LHCN-M2 (cell line): Measurements from ENCODE around the gene DMRTA2. TPM values are rescaled to one million over a fixed set of nuclear protein-coding genes. Genes with fewer than 3 reads are reported as not detected.

ENCODE experiments used
- DNase-seq: peaks from one replicate; pipeline ENCODE4 v3.0.0-alpha.2; 2012; ENCODE audit warnings: low read depth
- total RNA-seq: library from RNA; depleted of rRNA; stranded (reverse); fragments of >200 nt; gene quantifications from 2 replicates; pipeline ENCODE4 v1.2.3, GENCODE V29; 2014

The DMRTA2 gene
- total RNA-seq, 1 experiment from 2014 or later, result not detected

DNA sequence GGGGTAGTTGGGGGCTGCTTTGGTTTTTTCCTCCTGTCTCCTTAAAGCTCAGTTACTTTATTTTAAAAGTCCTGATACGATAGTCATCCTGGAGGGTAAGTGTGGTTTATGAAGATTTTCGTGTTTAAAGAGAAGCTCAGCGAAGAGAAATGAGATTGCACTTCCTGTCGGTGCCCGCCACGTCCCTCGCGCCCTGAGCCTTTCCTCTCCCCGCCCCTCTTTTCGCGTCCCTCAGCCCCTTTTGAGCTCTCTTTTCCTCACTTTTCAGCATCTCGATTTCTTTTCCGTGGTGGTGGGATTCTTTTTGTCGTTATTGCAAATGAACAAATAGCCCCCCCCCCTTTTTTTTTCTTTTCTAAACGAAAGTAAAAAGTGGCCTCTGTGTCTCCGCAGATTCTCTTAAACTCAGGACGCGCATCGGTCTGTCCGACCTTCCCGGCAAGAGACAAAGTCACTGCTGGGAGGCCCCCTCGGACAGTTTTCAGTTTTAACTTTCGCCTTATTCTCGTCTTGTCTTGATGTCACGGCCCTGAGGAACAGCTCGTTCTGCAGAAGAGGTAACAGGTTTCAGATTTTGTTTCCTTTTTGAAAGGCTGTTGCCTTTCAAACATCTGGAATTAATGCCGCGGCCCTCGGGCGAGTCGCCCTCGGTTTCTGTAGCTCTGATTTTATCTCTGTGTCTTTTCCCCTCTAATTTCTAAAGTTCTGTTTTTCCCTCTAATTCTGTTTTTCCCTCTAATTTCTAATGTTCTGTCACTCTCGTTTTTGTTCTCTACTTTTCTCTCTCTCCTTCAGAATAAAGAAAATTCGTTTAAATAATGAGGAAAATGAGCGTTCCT is 1.0 kb upstream of the DMRTA2 start:
- DNase-seq, result peak; percentile 8

DNA sequence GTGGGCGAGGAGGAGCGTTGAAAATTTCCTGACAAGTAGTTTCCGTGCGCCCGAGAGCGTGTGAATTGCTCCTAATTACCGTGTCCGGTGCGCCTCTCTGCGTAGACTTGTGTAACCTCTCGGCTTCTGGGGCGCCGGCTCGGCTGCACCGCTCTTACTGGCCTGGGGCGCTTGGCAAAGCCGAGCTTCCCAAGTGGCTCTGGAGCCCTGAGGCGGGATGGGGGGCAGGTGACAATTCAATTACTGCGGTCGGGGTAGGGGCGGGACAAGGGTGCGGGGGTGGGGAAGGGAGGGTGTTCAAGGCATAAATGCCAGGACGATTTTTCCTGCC is 392 bp upstream of the DMRTA2 start:
- peak; percentile 33 for DNase-seq

DNA sequence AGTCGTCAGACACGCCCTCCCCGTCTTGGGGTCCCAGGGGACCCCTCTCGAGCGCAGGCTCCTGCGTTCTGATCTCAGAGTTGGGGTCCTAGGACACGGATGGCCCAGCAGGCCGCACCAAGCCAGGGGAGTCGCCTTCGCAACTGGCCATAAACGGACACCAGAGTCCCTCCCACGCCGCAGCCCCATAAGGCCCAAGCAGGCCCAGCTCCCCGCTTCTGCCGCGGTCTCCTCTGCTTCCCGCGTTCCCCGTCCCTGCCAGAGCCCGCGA is 633 bp downstream of the DMRTA2 start:
- DNase-seq, result no peak

DNA sequence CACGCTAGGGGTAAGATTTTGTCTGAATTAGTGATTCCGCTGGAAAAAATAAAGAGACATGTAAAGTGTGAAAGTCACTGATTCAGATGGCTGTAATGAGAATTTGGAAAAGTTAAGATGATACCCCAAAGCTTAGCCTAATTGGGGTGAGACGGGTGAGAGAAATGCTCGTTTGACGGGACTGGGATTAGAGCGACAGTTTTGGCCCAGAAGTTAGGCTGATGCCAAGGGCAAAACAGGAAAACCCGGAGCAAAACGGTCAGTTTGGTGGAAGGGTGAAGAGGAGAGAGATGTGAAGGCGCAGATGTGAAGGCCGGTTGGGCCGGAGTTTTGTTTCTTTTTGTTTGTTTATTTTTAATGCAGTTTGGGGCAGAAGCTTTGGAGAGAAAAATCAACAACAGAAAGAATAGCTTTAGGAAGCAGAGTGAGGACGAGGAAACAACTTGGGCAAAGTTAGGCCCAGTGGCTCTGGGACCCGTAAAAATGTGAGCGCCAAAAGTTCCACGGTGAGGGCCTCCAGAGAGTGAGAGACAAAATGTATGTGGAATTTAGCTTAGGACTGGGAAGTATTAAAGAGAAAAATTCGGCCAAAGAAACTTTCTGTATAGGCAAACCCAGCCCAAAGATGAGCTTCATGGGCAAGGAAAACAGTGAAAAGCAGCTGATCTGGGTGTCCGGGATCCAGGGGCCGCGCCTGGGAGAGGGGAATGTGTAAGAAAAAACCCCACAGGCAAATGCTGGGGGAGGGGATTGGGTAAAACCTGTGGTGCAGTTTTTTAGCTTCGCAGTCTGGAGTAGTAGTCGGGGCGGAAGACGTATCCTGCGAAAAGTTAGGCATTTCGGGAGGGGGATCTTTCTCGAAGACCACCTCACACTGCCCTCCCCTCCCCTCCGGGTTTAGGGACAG is 1.2 kb downstream of the DMRTA2 start:
- no peak for DNase-seq

DNA sequence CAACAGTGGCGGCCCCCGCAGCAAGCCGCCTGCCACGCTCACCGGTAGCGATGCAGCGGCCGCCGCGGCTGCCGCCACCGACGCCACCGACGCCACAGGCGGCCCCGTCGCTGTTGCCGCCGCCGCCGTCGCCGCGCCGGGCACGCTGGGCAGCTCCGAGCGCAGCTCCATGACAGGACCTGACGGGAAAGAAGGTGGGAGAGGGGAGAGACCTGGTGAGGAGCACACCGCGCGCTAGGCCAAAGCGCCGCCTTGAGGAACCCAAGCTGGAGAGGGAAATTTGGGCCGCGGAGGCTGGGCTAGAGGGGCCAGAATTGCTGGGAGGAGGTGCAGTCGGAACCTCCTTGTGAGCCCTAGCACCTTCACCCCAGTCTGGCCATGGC is 1.9 kb downstream of the DMRTA2 start:
- no peak for DNase-seq

DNA sequence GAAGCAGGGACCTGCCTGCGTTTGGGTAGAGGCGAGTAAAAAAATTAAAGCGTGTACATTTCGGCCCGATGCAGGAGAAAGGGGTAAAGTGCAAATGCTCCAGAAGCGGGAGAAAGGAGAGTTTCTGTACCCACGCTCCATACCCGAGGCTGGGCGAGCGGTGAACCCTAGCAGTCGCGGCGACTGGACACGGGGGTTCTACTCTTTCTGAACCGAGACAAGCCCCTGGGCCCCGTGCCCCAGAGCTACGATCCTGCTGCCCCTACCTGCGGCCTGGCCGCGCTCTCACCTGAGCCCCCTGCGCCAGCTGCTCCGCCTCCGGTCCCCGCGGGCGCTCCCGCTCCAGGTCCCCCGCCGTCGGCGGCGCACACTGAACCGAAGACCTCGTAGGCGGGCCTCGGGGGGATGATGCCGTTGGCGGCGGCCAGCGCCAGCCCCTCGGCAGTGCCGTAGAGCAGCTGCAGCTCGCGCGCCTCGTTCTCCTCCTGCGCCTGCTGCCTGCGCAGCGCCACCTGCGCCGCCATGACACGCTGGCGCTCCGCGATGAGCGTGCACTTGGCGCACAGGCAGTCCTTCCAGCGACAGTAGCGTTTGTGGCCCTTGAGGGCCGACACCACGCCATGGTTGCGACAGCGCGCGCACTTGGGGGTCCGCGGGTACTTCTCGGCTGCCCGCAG is 2.4 kb downstream of the DMRTA2 start:
- no peak for DNase-seq

DNA sequence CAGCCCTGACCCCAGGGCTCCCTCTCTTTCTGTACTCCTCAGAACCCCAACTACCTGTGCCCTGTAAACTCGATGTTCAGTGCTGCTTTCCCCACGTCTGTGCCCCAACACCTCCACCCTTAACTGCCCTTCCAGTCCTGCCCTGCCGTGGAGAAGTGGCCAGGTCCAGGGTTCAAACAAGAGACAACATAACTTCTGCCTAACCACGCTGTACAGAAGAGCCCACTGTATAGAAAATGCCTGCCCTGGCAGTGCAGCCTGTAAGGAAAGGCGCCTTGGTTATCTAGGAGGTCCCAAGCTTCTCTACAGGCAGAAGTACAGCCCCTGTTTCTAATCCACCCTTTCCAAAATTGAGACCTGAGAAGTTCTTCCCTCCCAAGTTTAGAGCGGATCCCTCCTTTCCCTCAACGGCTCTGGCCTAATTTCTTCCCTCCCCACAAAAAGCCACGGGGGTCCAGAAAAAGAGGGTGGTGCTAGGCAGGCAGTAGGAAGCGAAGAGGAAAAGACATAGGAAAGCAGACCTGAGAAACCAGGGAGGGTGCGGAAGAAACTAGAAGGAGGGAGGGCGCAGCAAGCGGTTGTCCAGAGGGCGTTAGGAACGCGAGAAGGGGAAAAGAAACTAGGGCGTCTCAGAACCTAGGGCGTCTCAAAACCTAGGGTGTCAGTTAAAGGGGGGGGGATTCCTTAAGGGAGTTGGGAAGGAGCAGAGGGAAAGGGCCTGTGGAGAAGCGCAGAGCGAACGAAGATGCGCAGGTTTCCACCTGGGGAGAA is 3.2 kb downstream of the DMRTA2 start:
- DNase-seq, result no peak

DNA sequence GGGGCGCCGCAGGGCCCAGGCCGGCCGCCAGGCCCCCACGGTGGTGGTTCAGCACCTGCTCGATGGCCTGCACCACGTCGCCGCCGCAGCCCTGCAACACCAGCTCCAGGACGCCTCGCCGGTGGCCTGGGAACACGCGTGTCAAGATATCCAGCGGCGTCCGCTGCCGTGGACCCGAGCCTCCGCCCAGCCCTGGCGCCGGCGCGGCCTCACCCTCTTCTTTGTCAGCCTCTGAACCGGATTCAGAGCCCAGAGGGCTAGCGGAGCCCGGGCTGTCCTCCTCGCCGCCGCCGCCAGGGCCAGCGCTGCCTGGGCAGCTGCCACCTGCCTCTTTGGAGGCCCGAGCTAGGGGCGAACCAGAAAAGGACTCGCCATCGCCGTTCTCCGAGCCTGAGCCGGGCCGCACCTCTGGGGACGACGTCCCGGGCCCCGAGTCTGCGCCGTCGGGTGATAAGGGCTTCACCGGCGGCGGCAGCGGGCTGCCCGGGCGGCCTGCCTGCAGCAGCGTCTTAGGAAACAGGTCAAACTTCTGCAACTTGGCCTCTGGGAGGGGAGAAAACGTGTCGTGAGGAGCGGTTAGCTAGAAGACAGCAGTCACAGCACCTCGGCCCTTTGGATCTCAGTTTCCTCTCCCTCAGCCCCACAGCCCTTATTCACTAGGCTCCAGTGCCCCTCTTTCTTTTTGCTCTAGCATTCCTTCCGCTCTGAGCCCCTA is 3.9 kb downstream of the DMRTA2 start:
- peak; percentile 16 for DNase-seq

DNA sequence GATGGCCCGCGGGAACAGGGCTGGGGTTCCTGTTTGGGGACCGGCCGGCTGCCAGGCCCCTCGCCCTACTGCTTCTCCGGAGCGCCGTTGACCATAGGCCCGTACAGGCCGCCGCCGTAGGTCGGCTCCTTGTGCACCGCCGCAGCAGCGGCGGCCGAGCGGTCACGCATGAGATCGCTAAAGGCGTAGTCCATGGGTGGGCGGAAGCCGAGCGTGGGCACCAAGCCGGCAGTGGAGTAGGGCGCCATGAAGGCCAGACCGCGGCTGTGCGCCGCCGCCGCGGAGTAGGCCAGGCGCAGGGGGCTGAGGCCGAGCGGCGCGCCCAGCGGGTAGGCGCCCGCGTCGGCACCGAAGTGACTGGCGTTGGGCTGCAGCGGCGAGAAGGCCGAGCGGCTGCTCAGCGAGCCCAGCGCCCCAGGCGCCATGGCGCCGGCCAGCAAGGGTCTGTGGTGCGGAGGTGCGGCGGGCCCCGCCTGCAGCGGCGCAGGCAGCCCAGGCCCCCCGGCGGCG is 4.6 kb downstream of the DMRTA2 start:
- DNase-seq, result no peak

DNA sequence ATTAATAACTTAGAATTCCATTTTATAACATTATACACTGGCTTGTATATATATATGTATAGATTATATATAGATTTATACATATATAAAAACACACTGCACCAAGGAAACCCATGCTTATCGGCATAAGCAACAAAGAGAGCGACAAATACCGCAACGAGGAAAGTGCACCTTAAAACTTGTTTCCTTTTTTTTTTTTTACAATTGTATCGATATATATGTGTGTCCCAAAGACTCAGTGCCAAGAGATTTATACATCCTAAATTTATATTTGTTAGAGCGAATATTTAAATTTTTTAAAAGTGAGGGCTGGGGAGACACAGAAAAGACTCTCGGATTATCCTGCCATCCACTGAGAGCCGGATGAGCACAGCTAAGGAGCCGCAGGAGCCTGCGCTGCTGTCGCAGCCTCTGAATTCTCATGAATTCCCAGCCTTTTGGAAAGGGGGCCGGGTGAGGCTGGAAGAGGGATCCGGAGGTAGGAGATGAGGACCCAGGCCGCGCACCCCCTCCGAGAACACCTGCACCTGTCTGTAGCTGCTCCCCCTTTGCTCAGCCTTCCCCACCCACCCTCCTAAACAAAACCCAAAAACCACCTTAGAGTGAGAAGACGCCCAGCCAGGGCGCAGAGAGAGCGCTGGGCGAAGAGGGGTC is 5.2 kb downstream of the DMRTA2 start:
- no peak for DNase-seq

DNA sequence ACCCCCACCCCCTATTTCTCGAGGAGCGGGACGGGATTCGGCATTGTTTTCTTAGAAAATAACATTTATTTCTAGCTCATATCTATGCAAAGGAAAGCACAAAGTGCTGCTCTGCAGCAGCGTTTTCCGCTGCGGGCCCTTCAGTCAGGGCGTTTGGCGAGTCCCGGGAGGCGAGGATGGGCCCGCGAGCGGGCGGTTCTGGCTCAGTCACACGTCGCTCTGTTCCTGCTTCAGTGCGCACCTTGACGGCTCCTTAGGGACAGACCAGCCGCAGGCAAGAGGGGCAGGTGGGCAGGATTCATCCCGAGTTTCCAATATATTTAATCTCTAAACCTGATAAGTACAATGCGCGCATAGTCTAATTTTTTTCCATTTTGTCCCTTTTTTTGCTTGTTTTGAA is 5.7 kb downstream of the DMRTA2 start:
- DNase-seq, result no peak

DNA sequence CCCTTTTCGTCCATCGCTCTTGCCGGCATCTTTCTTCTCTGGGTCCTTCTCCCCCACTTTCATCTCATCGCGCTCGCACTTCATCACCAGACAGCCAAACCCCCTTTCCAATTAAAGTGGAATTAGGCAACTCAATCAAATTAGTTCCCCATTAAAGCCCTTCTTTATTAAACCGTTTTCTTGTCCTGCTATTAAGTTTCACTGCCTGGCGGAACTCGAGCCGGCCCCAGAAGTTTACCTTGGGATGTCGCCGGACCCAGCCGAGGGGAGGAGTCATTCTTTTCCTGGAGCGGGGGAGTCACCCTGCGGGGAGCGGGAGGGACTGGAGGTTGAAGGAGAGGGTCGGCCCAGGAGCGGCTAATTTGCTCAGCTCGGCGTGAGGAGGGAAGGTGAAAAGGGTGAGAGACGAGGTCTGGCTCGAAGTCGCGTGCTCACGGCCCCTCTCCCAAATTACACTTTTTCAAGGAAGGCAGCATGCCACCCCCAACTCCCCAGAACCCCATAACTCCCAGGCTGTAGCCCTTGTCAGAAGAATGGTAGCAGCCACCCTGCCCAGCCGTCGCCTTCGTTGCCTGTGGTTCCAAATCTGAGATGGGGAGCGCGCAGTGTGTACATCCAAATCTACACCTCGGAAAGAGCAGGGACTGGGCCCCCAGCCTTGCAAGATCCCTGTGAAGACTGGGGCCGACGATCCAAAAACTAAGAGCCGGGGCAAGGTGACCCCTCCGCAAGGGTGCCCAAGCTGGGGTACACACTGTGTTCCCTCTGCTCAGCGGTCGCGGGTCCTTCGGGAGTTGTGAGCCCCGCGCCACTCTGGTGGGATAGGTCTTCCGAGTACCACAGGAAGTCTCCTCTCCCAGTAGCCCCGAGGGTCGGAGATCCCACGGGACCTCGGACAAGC is 6.4 kb downstream of the DMRTA2 start:
- no peak for DNase-seq

DNA sequence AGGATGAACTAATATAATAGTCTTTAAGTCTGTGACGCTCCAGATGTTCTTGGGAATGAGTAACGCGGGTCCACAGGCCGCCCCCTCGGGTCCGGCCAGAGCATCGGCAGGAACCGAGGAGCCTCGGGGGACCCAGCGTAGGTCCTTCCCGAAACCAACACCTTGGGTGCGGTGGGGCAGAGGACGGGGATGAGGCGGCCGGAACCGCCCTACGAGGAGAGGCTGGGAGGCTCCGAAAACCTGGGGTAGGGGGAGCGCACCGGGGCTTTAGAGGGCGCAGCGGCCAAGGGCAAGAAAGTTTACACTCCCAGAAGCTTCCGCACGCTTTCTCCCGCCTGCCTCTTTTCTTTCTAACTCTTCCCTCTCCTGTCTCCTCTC is 7.1 kb downstream of the DMRTA2 start:
- DNase-seq, result no peak

DNA sequence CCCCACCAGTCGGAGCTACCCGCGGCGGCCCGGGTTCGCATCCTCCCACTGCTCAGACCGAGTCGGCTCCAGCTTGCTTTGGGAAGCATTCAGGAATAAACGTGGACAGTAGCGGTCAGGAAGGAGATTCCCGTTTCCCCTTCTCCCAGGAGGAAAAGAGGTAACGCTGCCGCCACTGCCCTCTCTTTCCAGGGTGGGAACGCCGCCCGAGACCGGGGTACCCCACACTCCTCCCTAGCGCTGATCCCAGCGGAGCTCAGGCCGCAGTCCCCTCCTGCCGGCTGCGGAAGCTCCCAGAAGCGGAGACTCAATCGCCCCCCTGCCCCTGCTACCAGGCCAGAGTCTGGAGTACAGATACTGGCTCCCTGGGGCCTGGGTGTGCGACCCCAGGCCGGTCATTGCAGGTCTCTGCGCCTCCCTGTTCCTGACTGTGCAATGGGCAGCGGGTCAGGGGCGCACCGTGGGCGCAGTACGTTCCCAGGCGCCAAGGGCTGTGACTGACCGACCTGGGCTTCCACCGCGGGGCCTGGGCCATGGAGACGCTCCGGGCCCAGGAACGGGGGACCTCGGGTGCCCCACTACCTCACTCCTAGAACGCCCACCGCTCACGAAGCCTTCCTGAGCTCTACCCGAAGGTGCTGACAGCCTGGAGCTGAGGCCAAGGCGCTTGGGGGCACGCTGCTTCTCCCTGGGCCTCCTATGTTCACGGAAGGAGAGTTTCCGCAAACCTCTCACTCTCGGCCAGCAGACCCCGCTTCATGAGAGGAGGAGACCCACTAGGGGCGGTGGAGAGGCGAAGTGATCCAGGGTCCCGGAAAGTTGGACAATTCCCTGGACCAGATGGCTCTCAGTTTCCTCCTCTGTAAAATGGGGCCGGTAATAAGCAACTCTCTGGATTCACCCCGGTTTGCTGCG is 7.8 kb downstream of the DMRTA2 start:
- no peak for DNase-seq

DNA sequence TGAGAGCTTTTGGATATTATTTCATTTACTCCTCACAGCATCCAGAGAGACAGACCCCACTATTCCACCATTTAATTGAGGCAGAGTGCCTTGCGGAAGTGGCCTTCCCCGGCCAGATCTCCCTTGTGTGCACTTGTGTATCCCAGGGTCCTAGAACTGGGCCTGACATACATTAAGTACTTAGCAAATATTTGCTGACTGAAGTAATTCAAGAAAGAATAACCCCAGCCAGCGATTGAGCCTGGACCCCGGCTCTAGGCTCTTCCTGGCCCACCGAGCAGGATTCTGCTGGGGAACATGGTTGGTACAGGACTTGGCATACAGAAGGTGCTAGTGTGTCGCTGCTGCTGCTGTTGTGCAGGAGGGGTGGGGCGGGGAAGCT is 8.4 kb downstream of the DMRTA2 start:
- no peak for DNase-seq

DNA sequence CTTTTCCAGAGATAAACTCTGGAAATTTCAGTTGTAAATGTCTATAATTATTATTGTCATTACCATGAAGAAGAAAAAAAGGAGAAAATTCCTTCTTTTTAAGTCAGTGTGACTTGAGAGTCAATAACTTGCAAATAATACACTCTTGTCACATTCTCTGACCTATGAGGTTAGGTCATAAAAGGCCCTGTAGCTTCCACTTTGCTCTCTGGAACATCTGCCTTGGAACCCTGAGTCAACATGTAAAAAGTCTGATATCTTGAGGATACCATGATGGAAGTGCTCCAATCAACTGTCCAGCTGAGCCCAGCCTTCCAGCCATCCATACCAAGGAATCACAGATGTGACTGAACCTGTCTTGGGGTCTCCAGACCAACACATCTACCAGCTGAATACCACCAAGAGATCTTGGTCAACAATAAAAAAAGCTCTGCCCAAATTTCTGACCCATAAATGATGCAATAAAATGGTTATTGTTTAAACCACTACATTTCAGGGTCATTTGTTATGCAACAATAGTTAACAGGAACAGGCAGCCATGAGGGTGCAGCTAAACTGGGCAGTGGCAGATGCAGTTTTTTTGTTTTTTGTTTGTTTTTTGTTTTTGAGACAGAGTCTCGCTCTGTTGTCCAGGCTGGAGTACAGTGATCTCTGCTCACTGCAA is 10.3 kb downstream of the DMRTA2 start:
- no peak for DNase-seq

DNA sequence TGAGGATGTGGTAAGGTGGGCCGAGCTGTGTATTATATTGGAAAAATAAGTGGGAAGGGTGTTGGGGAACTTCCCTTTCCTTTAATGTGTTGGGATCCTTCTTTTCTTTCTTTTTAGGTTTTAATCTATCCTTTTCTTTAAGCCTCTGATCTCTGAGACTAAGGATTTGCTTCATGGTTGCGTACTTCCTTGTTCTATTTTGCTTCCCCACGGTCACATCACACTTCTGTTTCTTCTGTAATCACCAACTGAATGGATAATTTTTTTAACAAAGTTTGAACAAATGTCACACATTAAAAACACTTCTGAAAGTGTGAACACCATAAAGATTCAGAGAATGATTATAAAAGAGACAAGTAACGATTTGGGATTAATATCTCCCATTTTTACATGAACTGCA is 17.4 kb downstream of the DMRTA2 start:
- DNase-seq, result no peak
